Keratinocyte (primary cell): ENCODE results near the gene EIF2S1.
"Not testable (repeated sequence)": the region's sequence is repeated elsewhere in the genome, so short reads cannot be mapped to it uniquely, and the experiment has no call there.

ENCODE experiments used
- EZH2 ChIP-seq: IDR thresholded peaks from one replicate; pipeline ENCODE4 v1.6.1; 2012; ENCODE audit warnings: inconsistent platforms, mild to moderate bottlenecking, low read length, moderate library complexity
- TF ChIP-seq, protein P1 (sequence below), 3 experiments: IDR thresholded peaks in 1 of 3; conservative IDR thresholded peaks in 1 of 3; optimal IDR thresholded peaks in 1 of 3; 2 replicates in 2 of 3; 3 replicates in 1 of 3; pipeline versions ENCODE3 to v1.5.1; 2011; ENCODE audit warnings: low read length in 3 of 3, mild to moderate bottlenecking in 3 of 3, moderate library complexity in 2 of 3, control low read depth in 1 of 3, inconsistent platforms in 1 of 3; ENCODE audit not compliant: insufficient read depth in 2 of 3; ENCODE audit errors: extremely low read depth in 1 of 3

DNA sequence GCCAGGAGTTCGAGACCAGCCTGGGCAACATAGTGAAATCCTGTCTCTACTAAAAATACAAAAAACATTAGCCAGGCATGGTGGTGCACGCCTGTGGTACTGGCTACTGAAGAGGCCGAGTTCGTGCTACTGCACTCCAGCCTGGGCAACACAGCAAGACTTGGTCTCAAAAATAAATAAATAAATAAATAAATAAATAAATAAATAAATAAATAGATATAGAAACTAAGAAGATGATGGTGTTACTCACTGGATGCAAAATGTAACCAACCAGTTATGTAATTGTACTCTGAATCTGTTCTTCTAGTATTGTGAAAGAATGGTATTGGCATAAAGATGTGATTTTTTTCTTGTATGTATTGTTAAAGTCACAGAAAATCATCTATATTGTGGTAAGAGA is 30.5 kb upstream of the EIF2S1 start:
- TF ChIP-seq EZH2: not testable (repeated sequence)
- TF ChIP-seq, protein P1, sequence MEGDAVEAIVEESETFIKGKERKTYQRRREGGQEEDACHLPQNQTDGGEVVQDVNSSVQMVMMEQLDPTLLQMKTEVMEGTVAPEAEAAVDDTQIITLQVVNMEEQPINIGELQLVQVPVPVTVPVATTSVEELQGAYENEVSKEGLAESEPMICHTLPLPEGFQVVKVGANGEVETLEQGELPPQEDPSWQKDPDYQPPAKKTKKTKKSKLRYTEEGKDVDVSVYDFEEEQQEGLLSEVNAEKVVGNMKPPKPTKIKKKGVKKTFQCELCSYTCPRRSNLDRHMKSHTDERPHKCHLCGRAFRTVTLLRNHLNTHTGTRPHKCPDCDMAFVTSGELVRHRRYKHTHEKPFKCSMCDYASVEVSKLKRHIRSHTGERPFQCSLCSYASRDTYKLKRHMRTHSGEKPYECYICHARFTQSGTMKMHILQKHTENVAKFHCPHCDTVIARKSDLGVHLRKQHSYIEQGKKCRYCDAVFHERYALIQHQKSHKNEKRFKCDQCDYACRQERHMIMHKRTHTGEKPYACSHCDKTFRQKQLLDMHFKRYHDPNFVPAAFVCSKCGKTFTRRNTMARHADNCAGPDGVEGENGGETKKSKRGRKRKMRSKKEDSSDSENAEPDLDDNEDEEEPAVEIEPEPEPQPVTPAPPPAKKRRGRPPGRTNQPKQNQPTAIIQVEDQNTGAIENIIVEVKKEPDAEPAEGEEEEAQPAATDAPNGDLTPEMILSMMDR (optimal IDR thresholded peaks at IDR 0.05 in 1 of 3, IDR thresholded peaks at IDR 0.05 in 1 of 3, conservative IDR thresholded peaks at IDR 0.05 in 1 of 3; ENCODE audit: extremely low read depth in 1 of 3, insufficient read depth in 2 of 3, low read length in 3 of 3): not testable (repeated sequence)
